PC-9 (cell line): ENCODE data around the gene TRAM2.

ENCODE experiments used
- EZH2 ChIP-seq: fragments of 200-600 bp; sonication (generic); IDR thresholded peaks from 2 replicates; pipeline ENCODE4 v1.8.0; 2017; ENCODE audit warnings: antibody characterized with exemption, low read depth
- TF ChIP-seq, protein P1 (sequence below): fragments of 200-600 bp; sonication (generic); conservative IDR thresholded peaks from 2 replicates; pipeline ENCODE4 v1.6.1; 2017; ENCODE audit warnings: mixed run types, antibody characterized with exemption, mild to moderate bottlenecking, moderate library complexity

DNA sequence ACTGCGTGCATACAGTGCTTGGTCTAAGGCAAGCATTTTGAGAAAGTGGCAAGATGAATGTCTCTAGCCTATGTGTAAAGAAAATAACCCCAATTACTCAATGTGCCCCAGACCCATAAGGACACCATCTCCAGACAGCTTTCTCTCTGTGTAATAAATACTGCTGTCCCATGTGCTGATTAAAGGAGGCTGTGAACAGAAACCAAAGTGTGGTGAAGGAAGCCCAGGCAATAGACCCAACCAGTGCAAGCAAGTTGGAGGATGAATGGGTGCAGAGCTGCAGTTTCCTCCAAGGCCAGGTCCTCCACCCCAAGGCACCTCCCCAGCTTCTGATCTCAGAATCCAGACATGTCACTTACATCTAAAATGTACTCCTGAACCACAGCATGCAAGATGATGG is 60.6 kb downstream of the TRAM2 start:
- TF ChIP-seq EZH2: no peak
- TF ChIP-seq, protein P1, sequence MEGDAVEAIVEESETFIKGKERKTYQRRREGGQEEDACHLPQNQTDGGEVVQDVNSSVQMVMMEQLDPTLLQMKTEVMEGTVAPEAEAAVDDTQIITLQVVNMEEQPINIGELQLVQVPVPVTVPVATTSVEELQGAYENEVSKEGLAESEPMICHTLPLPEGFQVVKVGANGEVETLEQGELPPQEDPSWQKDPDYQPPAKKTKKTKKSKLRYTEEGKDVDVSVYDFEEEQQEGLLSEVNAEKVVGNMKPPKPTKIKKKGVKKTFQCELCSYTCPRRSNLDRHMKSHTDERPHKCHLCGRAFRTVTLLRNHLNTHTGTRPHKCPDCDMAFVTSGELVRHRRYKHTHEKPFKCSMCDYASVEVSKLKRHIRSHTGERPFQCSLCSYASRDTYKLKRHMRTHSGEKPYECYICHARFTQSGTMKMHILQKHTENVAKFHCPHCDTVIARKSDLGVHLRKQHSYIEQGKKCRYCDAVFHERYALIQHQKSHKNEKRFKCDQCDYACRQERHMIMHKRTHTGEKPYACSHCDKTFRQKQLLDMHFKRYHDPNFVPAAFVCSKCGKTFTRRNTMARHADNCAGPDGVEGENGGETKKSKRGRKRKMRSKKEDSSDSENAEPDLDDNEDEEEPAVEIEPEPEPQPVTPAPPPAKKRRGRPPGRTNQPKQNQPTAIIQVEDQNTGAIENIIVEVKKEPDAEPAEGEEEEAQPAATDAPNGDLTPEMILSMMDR: no peak
